T-helper 22 cell (primary cell): ENCODE measurements around the gene OGFOD3.
"Not testable (repeated sequence)": the region's sequence is repeated elsewhere in the genome, so short reads cannot be mapped to it uniquely, and the experiment has no call there.

Source experiments
- DNase-seq: peaks from one replicate; pipeline ENCODE4 v3.0.0-alpha.2; 2020; ENCODE audit warnings: low read depth

The OGFOD3 gene

GRCh38 chr17:82386881-82387704 is 31.3 kb downstream of the OGFOD3 start:
- DNase-seq = no peak

- no peak for DNase-seq
Observed at GRCh38 chr17:82386255-82386831, 32.0 kb downstream of the OGFOD3 start.

GRCh38 chr17:82385559-82386254 is 32.7 kb downstream of the OGFOD3 start:
- DNase-seq = no peak

GRCh38 chr17:82384730-82385481 is 33.5 kb downstream of the OGFOD3 start:
- DNase-seq = no peak

GRCh38 chr17:82384051-82384729 is 34.2 kb downstream of the OGFOD3 start:
- no peak for DNase-seq

GRCh38 chr17:82383411-82383810 is 35.0 kb downstream of the OGFOD3 start:
- DNase-seq = no peak

- DNase-seq = no peak
Observed at GRCh38 chr17:82382933-82383255, 35.5 kb downstream of the OGFOD3 start.

- not testable (repeated sequence) for DNase-seq
Observed at GRCh38 chr17:82382220-82382932, 36.0 kb downstream of the OGFOD3 start.

- not testable (repeated sequence) for DNase-seq
Observed at GRCh38 chr17:82381703-82382009, 36.7 kb downstream of the OGFOD3 start.

- no peak for DNase-seq
Observed at GRCh38 chr17:82380860-82381702, 37.3 kb downstream of the OGFOD3 start.

- DNase-seq = no peak
Observed at GRCh38 chr17:82378741-82379021, 39.7 kb downstream of the OGFOD3 start.

- no peak for DNase-seq
Observed at GRCh38 chr17:82377924-82378740, 40.3 kb downstream of the OGFOD3 start.

- DNase-seq = not testable (repeated sequence)
Observed at GRCh38 chr17:82377294-82377693, 41.1 kb downstream of the OGFOD3 start.

- no peak for DNase-seq
Observed at GRCh38 chr17:82376042-82376730, 42.2 kb downstream of the OGFOD3 start.

- no peak for DNase-seq
Observed at GRCh38 chr17:82375359-82376041, 42.9 kb downstream of the OGFOD3 start.

- DNase-seq = no peak
Observed at GRCh38 chr17:82374626-82375331, 43.6 kb downstream of the OGFOD3 start.

- no peak for DNase-seq
Observed at GRCh38 chr17:82373731-82374625, 44.4 kb downstream of the OGFOD3 start.
